IMR-90 (cell line): ENCODE results near the gene JPH4. TPM values are rescaled to one million over a fixed set of nuclear protein-coding genes. Genes with fewer than 3 reads are reported as not detected.

Experiments used
- ATAC-seq: fragments of 200-7000 bp; cut with Tn5 transposase; 2 replicates; pipeline ENCODE4 v1.9.1; 2020; ENCODE audit warnings: low read depth, mild to moderate bottlenecking, moderate library complexity
- BruUV-seq: library from RNA; stranded (reverse); fragments of 400-500 nt; replicated peaks from 2 replicates; lab custom pipeline; 2021; lab: Mats Ljungman, UMichigan
- CTCF ChIA-PET: fragments of 300-600 bp; formaldehyde crosslinking; extraction: SDS; loops from one replicate; lab custom pipeline; 2021; ENCODE audit warnings: antibody characterized with exemption; lab: Yijun Ruan, JAX
- POLR2A ChIA-PET: fragments of 300-600 bp; sonication (Branson Sonifier 250); formaldehyde crosslinking; loops from one replicate; lab custom pipeline; 2022; ENCODE audit warnings: antibody characterized with exemption; ENCODE audit not compliant: unreplicated experiment; lab: Charles Lee
- DNase-seq: peaks from one replicate; pipeline ENCODE4 v3.0.0; 2013
- H2AFZ ChIP-seq: replicated peaks from 2 replicates; pipeline ENCODE3; 2013; ENCODE audit warnings: low read length, mild to moderate bottlenecking; ENCODE audit not compliant: poor library complexity
- H2AK5ac ChIP-seq: 2 replicates; pipeline ENCODE4 v1.6.1; 2013; ENCODE audit warnings: low read depth, low read length, inconsistent platforms
- H2AK9ac ChIP-seq: replicated peaks from 2 replicates; pipeline ENCODE3; 2013; ENCODE audit warnings: mild to moderate bottlenecking, low read depth, low read length, moderate library complexity; ENCODE audit not compliant: poor library complexity
- H2BK120ac ChIP-seq: 2 replicates; pipeline ENCODE4 v1.6.1; 2013; ENCODE audit warnings: low read depth, low read length, inconsistent platforms
- H2BK15ac ChIP-seq: 3 replicates; pipeline ENCODE4 v1.6.1; 2013; ENCODE audit warnings: low read depth, low read length, inconsistent platforms
- H2BK20ac ChIP-seq: 2 replicates; pipeline ENCODE4 v1.6.1; 2013; ENCODE audit warnings: low read depth, mild to moderate bottlenecking, inconsistent platforms, low read length, moderate library complexity
- H2BK5ac ChIP-seq: 2 replicates; pipeline ENCODE4 v1.6.1; 2013; ENCODE audit warnings: mild to moderate bottlenecking, low read depth, low read length, inconsistent platforms; ENCODE audit not compliant: poor library complexity, severe bottlenecking
- H3K14ac ChIP-seq: replicated peaks from 2 replicates; pipeline ENCODE4 v1.6.1; 2013; ENCODE audit warnings: low read depth, low read length, inconsistent platforms
- H3K18ac ChIP-seq: 2 replicates; pipeline ENCODE4 v1.6.1; 2013; ENCODE audit warnings: low read depth, low read length, control low read depth
- H3K23ac ChIP-seq: 2 replicates; pipeline ENCODE4 v1.6.1; 2013; ENCODE audit warnings: low read depth, low read length, inconsistent platforms
- H3K27ac ChIP-seq: 2 replicates; pipeline ENCODE4 v1.5.1; 2013; ENCODE audit warnings: mild to moderate bottlenecking, control low read depth, low read length; ENCODE audit not compliant: insufficient read depth
- H3K27me3 ChIP-seq: 2 replicates; pipeline ENCODE4 v1.6.1; 2013; ENCODE audit warnings: low read length; ENCODE audit not compliant: control insufficient read depth, insufficient read depth
- H3K36me3 ChIP-seq: 2 replicates; pipeline ENCODE4 v1.6.1; 2013; ENCODE audit warnings: low read length, mixed read lengths; ENCODE audit not compliant: control insufficient read depth, insufficient read depth
- H3K4ac ChIP-seq: 2 replicates; pipeline ENCODE4 v1.6.1; 2013; ENCODE audit warnings: low read depth, low read length, inconsistent platforms
- H3K4me1 ChIP-seq: 2 replicates; pipeline ENCODE4 v1.6.1; 2013; ENCODE audit warnings: low read length, mixed read lengths; ENCODE audit not compliant: control insufficient read depth, insufficient read depth
- H3K4me2 ChIP-seq: 2 replicates; pipeline ENCODE4 v1.6.1; 2013; ENCODE audit warnings: low read depth, mild to moderate bottlenecking, control low read depth, low read length, moderate library complexity
- H3K4me3 ChIP-seq: 2 replicates; pipeline ENCODE4 v1.5.1; 2013; ENCODE audit warnings: low read depth, mild to moderate bottlenecking, control low read depth, low read length, moderate library complexity; ENCODE audit not compliant: insufficient read depth
- H3K56ac ChIP-seq: 2 replicates; pipeline ENCODE4 v1.6.1; 2013; ENCODE audit warnings: low read length, inconsistent platforms; ENCODE audit not compliant: insufficient read depth; ENCODE audit errors: extremely low read depth
- H3K79me1 ChIP-seq, 2 experiments: 2 replicates each; pipeline ENCODE4 v1.6.1; 2013; ENCODE audit warnings: low read length in 2 of 2, inconsistent platforms in 1 of 2, low read depth in 1 of 2
- H3K9ac ChIP-seq: 2 replicates; pipeline ENCODE4 v1.6.1; 2013; ENCODE audit warnings: low read depth, low read length, control low read depth
- H3K9me1 ChIP-seq: 2 replicates; pipeline ENCODE4 v1.6.1; 2013; ENCODE audit warnings: low read length, inconsistent platforms; ENCODE audit not compliant: insufficient read depth
- H3K9me3 ChIP-seq: 2 replicates; pipeline ENCODE4 v1.6.1; 2013; ENCODE audit warnings: low read length; ENCODE audit not compliant: control insufficient read depth, insufficient read depth
- H4K20me1 ChIP-seq: 2 replicates; pipeline ENCODE4 v1.6.1; 2013; ENCODE audit warnings: low read length, inconsistent platforms; ENCODE audit not compliant: insufficient read depth
- H4K5ac ChIP-seq: 2 replicates; pipeline ENCODE4 v1.6.1; 2013; ENCODE audit warnings: mild to moderate bottlenecking, low read depth, low read length, control low read depth
- H4K8ac ChIP-seq, 2 experiments: 2 replicates each; pipeline ENCODE4 v1.6.1; 2013; ENCODE audit warnings: low read depth in 2 of 2, low read length in 2 of 2, control low read depth in 1 of 2, inconsistent platforms in 1 of 2
- H4K91ac ChIP-seq: 2 replicates; pipeline ENCODE4 v1.6.1; 2013; ENCODE audit warnings: low read depth, low read length, inconsistent platforms; ENCODE audit not compliant: insufficient read depth
- CTCF ChIP-seq: conservative IDR thresholded peaks from 2 replicates; pipeline ENCODE4 v1.5.1; 2012; ENCODE audit warnings: mild to moderate bottlenecking, low read depth, low read length, improper control_type of control experiment
- MAFK ChIP-seq: IDR thresholded peaks from 2 replicates; pipeline ENCODE4 v1.6.1; 2012; ENCODE audit warnings: low read depth, low read length, improper control_type of control experiment
- WGBS, 2 experiments: methylation state at CpG; one replicate each; pipeline versions ENCODE4 v1.1.5 to v1.1.7; 2013; ENCODE audit warnings: missing lambda C conversion rate in 2 of 2; ENCODE audit not compliant: insufficient read length in 1 of 2; ENCODE audit errors: extremely low coverage in 2 of 2; 5-methylcytosine and 5-hydroxymethylcytosine counted together
- dilution Hi-C: fragments of 300-500 bp; cut with HindIII; formaldehyde crosslinking; loops from one replicate; pipeline ENCODE4 v1.14.3; 2018; ENCODE audit warnings: low sequenced_read_pairs; ENCODE audit not compliant: unreplicated experiment
- in situ Hi-C: fragments of 300-500 bp; cut with MboI; formaldehyde crosslinking; loops from 3 replicates; pipeline ENCODE4 v1.14.3; 2019; ENCODE audit warnings: low sequenced_read_pairs, inconsistent platforms, mixed read lengths
- intact Hi-C: fragments of 100-400 bp; cut with micrococcal nuclease; formaldehyde crosslinking; loops from 2 replicates; pipeline ENCODE4 v1.10.0; 2022
- polyA plus RNA-seq, 3 experiments: library from polyadenylated mRNA; depleted of rRNA; stranded (reverse); fragments of >200 nt; gene quantifications; 2 replicates each; pipeline ENCODE4 v1.2.3, GENCODE V29; 2012; ENCODE audit warnings: low replicate concordance in 1 of 3
- total RNA-seq: library from RNA; depleted of rRNA; stranded (reverse); fragments of >200 nt; gene quantifications from 2 replicates; pipeline ENCODE4 v1.2.3, GENCODE V29; 2012

Gene JPH4
- total and polyA plus RNA-seq, 2 of the 4 experiments (the other 2 are of a cell fraction) = not detected

DNA sequence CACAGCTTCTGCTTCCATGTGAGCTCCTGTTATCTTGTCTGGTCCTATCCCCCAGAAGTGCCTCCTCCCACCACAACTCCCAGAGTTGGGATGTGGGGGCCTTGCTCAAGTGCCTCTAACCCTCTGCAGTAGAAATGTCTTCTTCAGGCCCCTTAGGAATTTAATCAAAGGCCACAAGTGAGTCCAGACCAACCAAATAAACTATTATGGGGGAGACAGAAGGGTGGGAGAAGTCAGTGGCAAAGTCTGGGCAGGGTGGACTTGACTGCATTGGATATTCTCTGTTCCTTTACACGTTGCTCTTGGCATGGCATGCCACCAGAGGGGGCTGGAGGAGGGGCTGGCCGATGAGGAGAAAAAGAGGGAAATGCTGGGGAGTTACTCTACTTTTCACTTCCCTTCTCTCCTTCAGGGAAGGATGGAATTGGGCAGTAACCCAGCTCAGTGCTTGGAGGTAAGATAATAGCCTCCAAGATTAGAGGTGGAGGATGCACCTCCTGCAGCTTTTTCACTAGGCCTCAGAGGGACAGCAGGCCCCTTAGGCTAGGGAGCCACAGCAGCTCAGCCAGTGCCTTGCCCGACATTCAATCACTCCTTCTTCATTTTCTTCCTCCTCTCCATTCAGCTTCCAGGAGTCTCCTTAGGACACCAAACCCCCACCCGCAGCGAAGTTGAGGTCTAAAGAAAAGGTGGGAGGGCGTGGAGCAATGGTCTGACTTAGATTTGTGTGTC is 9.8 kb downstream of the JPH4 start:
- Histone ChIP-seq H3K56ac (no peak overlapping the region), H3K27me3 (peaks cover 32% of the 10 kb centered on the region), H2AK5ac (no peak overlapping the region), H4K20me1 (no peaks in the 10 kb centered on the region), H3K4me1 (peaks cover 2% of the 10 kb centered on the region; the same call in 1 of the 2 replicates), H3K4me3 (no peak overlapping the region), H2BK15ac (no peak overlapping the region), H2BK20ac (no peak overlapping the region), H3K4ac (no peak overlapping the region), H3K9ac (no peak overlapping the region), H4K8ac (no peak overlapping the region), H3K14ac (no peak overlapping the region), H2BK120ac (no peak overlapping the region), H4K5ac (no peak overlapping the region), H3K79me1 (no peaks in the 10 kb centered on the region; a peak in 1 of 4 replicates), H3K36me3 (no peaks in the 10 kb centered on the region), H2AK9ac (no peak overlapping the region), H3K18ac (no peak overlapping the region), H3K27ac (no peak overlapping the region), H2AFZ (no peak overlapping the region), H3K9me1 (peaks cover 10% of the 10 kb centered on the region; the same call in 1 of the 2 replicates), H4K91ac (no peak overlapping the region), H3K9me3 (no peaks in the 10 kb centered on the region), H3K23ac (no peak overlapping the region), H3K4me2 (no peak overlapping the region), H2BK5ac (no peak overlapping the region)
- BruUV-seq = no TSS peak
- DNase-seq (no peak), ATAC-seq (no peak)
- TF ChIP-seq CTCF (peak; percentile 29), MAFK (no peak)
- ChIA-PET CTCF (interaction anchor here (1.0 to 1.1 kb wide), 2 partner anchors 9 to 20 kb away, joined by 3 to 4 read pairs; no protein-coding TSS in a partner anchor), POLR2A (no interaction called here)
- dilution Hi-C loops = no loop called here
- WGBS, 2 experiments = no CpG with 5 or more reads among the region's 6 CpGs
- in situ Hi-C loops = no loop called here
- intact Hi-C loops = no loop called here
